Activated CD4-positive, alpha-beta memory T cell treated with anti-CD3 and anti-CD28 coated beads, Interleukin-2, amount 10 ng/mL, durations not matched to agents 7 days and 5 days (primary cell): ENCODE measurements around the gene IRF2BPL. TPM values are rescaled to one million over a fixed set of nuclear protein-coding genes. Genes with fewer than 3 reads are reported as not detected.

ENCODE experiments used
- CTCF ChIA-PET: fragments of 350-600 bp; sonication (Branson Sonifier 250); formaldehyde crosslinking; loops from one replicate; lab custom pipeline; 2021; ENCODE audit warnings: antibody characterized with exemption, inconsistent platforms; lab: Charles Lee
- POLR2A ChIA-PET: fragments of 350-600 bp; sonication (Branson Sonifier 250); formaldehyde crosslinking; loops from one replicate; lab custom pipeline; 2021; ENCODE audit warnings: antibody characterized with exemption; lab: Charles Lee
- DNase-seq: peaks from one replicate; pipeline ENCODE4 v3.0.0-alpha.2; 2020
- H3K27ac Mint-ChIP-seq: one replicate; pipeline ENCODE4 v1.8.0; 2021; ENCODE audit warnings: mild to moderate bottlenecking, mixed read lengths
- H3K27me3 Mint-ChIP-seq: one replicate; pipeline ENCODE4 v1.8.0; 2021; ENCODE audit warnings: mixed read lengths
- H3K36me3 Mint-ChIP-seq: one replicate; pipeline ENCODE4 v1.8.0; 2021; ENCODE audit warnings: low read depth, mixed read lengths
- H3K4me1 Mint-ChIP-seq: one replicate; pipeline ENCODE4 v1.8.0; 2021; ENCODE audit warnings: mixed read lengths
- H3K4me3 Mint-ChIP-seq: one replicate; pipeline ENCODE4 v1.8.0; 2021; ENCODE audit warnings: mild to moderate bottlenecking, mixed read lengths
- H3K9me3 Mint-ChIP-seq: one replicate; pipeline ENCODE4 v1.8.0; 2021; ENCODE audit warnings: mixed read lengths
- total RNA-seq, 2 experiments: library from RNA; stranded (reverse); gene quantifications; one replicate each; pipeline ENCODE4 v1.2.3, GENCODE V29; 2021

The IRF2BPL gene
- total RNA-seq = 10 to 100 TPM; 39.0 to 39.3 TPM

GRCh38 chr14:77028384-77029231 lies at the start of gene IRF2BPL:
TSS of gene IRF2BPL (minus strand) at chr14:77028708. CDS start at chr14:77027792, 916 bp downstream.
- H3K4me1 Mint-ChIP-seq = peaks cover 58% of the 10 kb centered on the region
- no peaks in the 10 kb centered on the region for H3K27me3 Mint-ChIP-seq
- peak; percentile 95 for DNase-seq
- peak within 1 kb of the TSS; percentile 89 for H3K27ac Mint-ChIP-seq
- ChIA-PET POLR2A (interaction anchor here (0.6 to 13.6 kb wide), 20 partner anchors 13 to 119 kb away, joined by 3 to 229 read pairs (median 5); no protein-coding TSS in a partner anchor), CTCF (interaction anchor here (0.7 to 3.9 kb wide), 12 partner anchors 11 to 115 kb away, joined by 3 to 28 read pairs (median 6); no protein-coding TSS in a partner anchor)
- H3K4me3 Mint-ChIP-seq = peak within 1 kb of the TSS; percentile 88
- H3K9me3 Mint-ChIP-seq = no peaks in the 10 kb centered on the region
- H3K36me3 Mint-ChIP-seq = peaks cover 38% of the 10 kb centered on the region

- POLR2A ChIA-PET = no interaction called here
Measured at GRCh38 chr14:77077040-77077439, 48.5 kb upstream of the IRF2BPL start.

GRCh38 chr14:77076113-77076631 lies 47.7 kb upstream of the IRF2BPL start:
- Mint-ChIP-seq H3K27ac (no peak overlapping the region), H3K9me3 (peaks cover 3% of the 10 kb centered on the region), H3K4me3 (no peak overlapping the region), H3K36me3 (no peaks in the 10 kb centered on the region), H3K4me1 (no peaks in the 10 kb centered on the region), H3K27me3 (peaks cover 1% of the 10 kb centered on the region)
- POLR2A ChIA-PET = no interaction called here
- CTCF ChIA-PET = interaction anchor here (0.9 to 18.6 kb wide), 5 partner anchors 45 to 212 kb away, joined by 3 to 436 read pairs (median 4); no protein-coding TSS in a partner anchor
- no peak for DNase-seq

More at GRCh38 chr14:77077040-77077439, 48.5 kb upstream of the IRF2BPL start:
- no peak overlapping the region for H3K4me3 Mint-ChIP-seq
- H3K4me1 Mint-ChIP-seq = no peaks in the 10 kb centered on the region
- H3K27ac Mint-ChIP-seq = no peak overlapping the region
- peaks cover 1% of the 10 kb centered on the region for H3K27me3 Mint-ChIP-seq
- no peaks in the 10 kb centered on the region for H3K36me3 Mint-ChIP-seq
- no peak for DNase-seq
- peaks cover 3% of the 10 kb centered on the region for H3K9me3 Mint-ChIP-seq
- CTCF ChIA-PET = interaction anchor here (0.9 to 18.6 kb wide), 4 partner anchors 44 to 213 kb away, joined by 3 to 436 read pairs (median 4); no protein-coding TSS in a partner anchor

- H3K27me3 Mint-ChIP-seq = peaks cover 2% of the 10 kb centered on the region
- no peak overlapping the region for H3K27ac Mint-ChIP-seq
- ChIA-PET CTCF (interaction anchor here (1.1 to 18.6 kb wide), 3 partner anchors 49 to 201 kb away, joined by 4 to 436 read pairs (median 6); no protein-coding TSS in a partner anchor), POLR2A (no interaction called here)
- DNase-seq = no peak
- no peaks in the 10 kb centered on the region for H3K4me1 Mint-ChIP-seq
- no peak overlapping the region for H3K4me3 Mint-ChIP-seq
- H3K9me3 Mint-ChIP-seq = peaks cover under 1% of the 10 kb centered on the region
- H3K36me3 Mint-ChIP-seq = no peaks in the 10 kb centered on the region
Measured at GRCh38 chr14:77074969-77075368, 46.5 kb upstream of the IRF2BPL start.

- H3K36me3 Mint-ChIP-seq = no peaks in the 10 kb centered on the region
- ChIA-PET CTCF (interaction anchor here (0.9 to 18.6 kb wide), 10 partner anchors 12 to 362 kb away, joined by 3 to 436 read pairs (median 24); no protein-coding TSS in a partner anchor), POLR2A (no interaction called here)
- no peak overlapping the region for H3K4me3 Mint-ChIP-seq
- no peaks in the 10 kb centered on the region for H3K4me1 Mint-ChIP-seq
- no peak for DNase-seq
- no peaks in the 10 kb centered on the region for H3K9me3 Mint-ChIP-seq
- no peak overlapping the region for H3K27ac Mint-ChIP-seq
- peaks cover 17% of the 10 kb centered on the region for H3K27me3 Mint-ChIP-seq
Measured at GRCh38 chr14:77071938-77072388, 43.5 kb upstream of the IRF2BPL start.

GRCh38 chr14:77069551-77069950 lies 41.0 kb upstream of the IRF2BPL start:
- ChIA-PET POLR2A (interaction anchor here (0.8 to 2.1 kb wide), 7 partner anchors 16 to 196 kb away, joined by 3 to 8 read pairs (median 5); no protein-coding TSS in a partner anchor), CTCF (interaction anchor here (0.7 to 18.6 kb wide), 30 partner anchors 10 to 516 kb away, joined by 3 to 436 read pairs (median 8); no protein-coding TSS in a partner anchor)
- H3K4me3 Mint-ChIP-seq = no peak overlapping the region
- no peaks in the 10 kb centered on the region for H3K9me3 Mint-ChIP-seq
- no peak overlapping the region for H3K27ac Mint-ChIP-seq
- H3K4me1 Mint-ChIP-seq = peaks cover 2% of the 10 kb centered on the region
- DNase-seq = no peak
- H3K36me3 Mint-ChIP-seq = no peaks in the 10 kb centered on the region
- peaks cover 17% of the 10 kb centered on the region for H3K27me3 Mint-ChIP-seq

- CTCF ChIA-PET = interaction anchor here (0.7 to 18.6 kb wide), 25 partner anchors 9 to 515 kb away, joined by 3 to 436 read pairs (median 5); no protein-coding TSS in a partner anchor
- Mint-ChIP-seq H3K36me3 (no peaks in the 10 kb centered on the region), H3K4me3 (no peak overlapping the region), H3K27me3 (peaks cover 17% of the 10 kb centered on the region), H3K27ac (no peak overlapping the region), H3K9me3 (no peaks in the 10 kb centered on the region), H3K4me1 (peaks cover 2% of the 10 kb centered on the region)
- POLR2A ChIA-PET = interaction anchor here (1.2 to 1.5 kb wide), 4 partner anchors 53 to 160 kb away, joined by 3 to 6 read pairs (median 5); no protein-coding TSS in a partner anchor
- no peak for DNase-seq
Measured at GRCh38 chr14:77068517-77069200, 40.2 kb upstream of the IRF2BPL start.

- DNase-seq = peak; percentile 66
- H3K4me1 Mint-ChIP-seq = peaks cover 2% of the 10 kb centered on the region
- POLR2A ChIA-PET = interaction anchor here (1.3 to 1.5 kb wide), 3 partner anchors 53 to 159 kb away, joined by 3 to 6 read pairs (median 5); no protein-coding TSS in a partner anchor
- no peak overlapping the region for H3K4me3 Mint-ChIP-seq
- CTCF ChIA-PET = interaction anchor here (0.7 to 18.6 kb wide), 24 partner anchors 8 to 219 kb away, joined by 3 to 436 read pairs (median 4); no protein-coding TSS in a partner anchor
- H3K36me3 Mint-ChIP-seq = no peaks in the 10 kb centered on the region
- H3K27me3 Mint-ChIP-seq = peaks cover 17% of the 10 kb centered on the region
- H3K27ac Mint-ChIP-seq = no peak overlapping the region
- no peaks in the 10 kb centered on the region for H3K9me3 Mint-ChIP-seq
Measured at GRCh38 chr14:77067632-77068516, 39.4 kb upstream of the IRF2BPL start.

- Mint-ChIP-seq H3K4me3 (no peak overlapping the region), H3K36me3 (no peaks in the 10 kb centered on the region), H3K9me3 (no peaks in the 10 kb centered on the region), H3K27ac (no peak overlapping the region), H3K4me1 (peaks cover 2% of the 10 kb centered on the region), H3K27me3 (peaks cover 17% of the 10 kb centered on the region)
- DNase-seq = no peak
- ChIA-PET POLR2A (no interaction called here), CTCF (interaction anchor here (0.6 to 18.6 kb wide), 6 partner anchors 53 to 205 kb away, joined by 3 to 436 read pairs (median 3); no protein-coding TSS in a partner anchor)
Measured at GRCh38 chr14:77066578-77067172, 38.2 kb upstream of the IRF2BPL start.

GRCh38 chr14:77065851-77066577 lies 37.5 kb upstream of the IRF2BPL start:
- Mint-ChIP-seq H3K27ac (no peak overlapping the region), H3K4me1 (peaks cover 2% of the 10 kb centered on the region), H3K27me3 (peaks cover 17% of the 10 kb centered on the region), H3K9me3 (no peaks in the 10 kb centered on the region), H3K36me3 (no peaks in the 10 kb centered on the region), H3K4me3 (no peak overlapping the region)
- no peak for DNase-seq
- POLR2A ChIA-PET = no interaction called here
- CTCF ChIA-PET = interaction anchor here (10.3 to 18.6 kb wide), 2 partner anchors 153 to 192 kb away, joined by 200 to 436 read pairs; no protein-coding TSS in a partner anchor
